Gastroesophageal sphincter (tissue), 3 donors: ENCODE data around the gene CD83.

Experiments used
- POLR2A ChIP-seq, 2 donors: fragments of 450-650 bp; IDR thresholded peaks; one replicate each; pipeline ENCODE4 v1.6.1; 2017; ENCODE audit warnings: antibody characterized with exemption in 2 of 2, mild to moderate bottlenecking in 2 of 2, moderate library complexity in 1 of 2
- POLR2AphosphoS5 ChIP-seq: sonication (generic); formaldehyde crosslinking; IDR thresholded peaks from one replicate; pipeline ENCODE4 v1.6.1; 2017; ENCODE audit warnings: antibody characterized with exemption
- TF ChIP-seq, protein P1 (sequence below), 4 experiments: fragments of 200-600 bp in 2 of 4; fragments of 450-650 bp in 2 of 4; sonication (generic) in 1 of 4; IDR thresholded peaks; one replicate each; pipeline ENCODE4 v1.5.1; 2017 to 2019; ENCODE audit warnings: antibody characterized with exemption in 4 of 4, mild to moderate bottlenecking in 2 of 4, moderate library complexity in 2 of 4

DNA sequence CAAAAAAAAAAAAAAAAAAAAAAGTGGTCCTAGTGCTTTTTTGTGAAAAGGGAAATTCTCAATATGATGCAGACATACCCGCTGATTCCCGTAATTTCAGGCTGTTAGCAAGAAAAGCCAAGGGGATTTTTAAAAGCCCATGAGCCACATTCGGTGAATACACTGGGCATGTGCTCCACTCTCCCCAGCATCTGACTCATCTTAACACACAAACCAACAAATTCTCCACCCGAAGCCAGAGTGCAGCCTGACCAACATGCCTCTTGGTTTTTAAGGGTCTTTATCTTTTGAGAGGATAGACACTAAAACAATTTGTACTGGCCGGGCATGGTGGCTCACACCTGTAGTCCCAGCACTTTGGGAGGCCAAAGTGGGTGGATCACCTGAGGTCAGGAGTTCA is 45.5 kb upstream of the CD83 start:
- TF ChIP-seq POLR2A (IDR thresholded peaks at IDR 0.05) (no peak), POLR2AphosphoS5 (no peak)
- TF ChIP-seq, protein P1, sequence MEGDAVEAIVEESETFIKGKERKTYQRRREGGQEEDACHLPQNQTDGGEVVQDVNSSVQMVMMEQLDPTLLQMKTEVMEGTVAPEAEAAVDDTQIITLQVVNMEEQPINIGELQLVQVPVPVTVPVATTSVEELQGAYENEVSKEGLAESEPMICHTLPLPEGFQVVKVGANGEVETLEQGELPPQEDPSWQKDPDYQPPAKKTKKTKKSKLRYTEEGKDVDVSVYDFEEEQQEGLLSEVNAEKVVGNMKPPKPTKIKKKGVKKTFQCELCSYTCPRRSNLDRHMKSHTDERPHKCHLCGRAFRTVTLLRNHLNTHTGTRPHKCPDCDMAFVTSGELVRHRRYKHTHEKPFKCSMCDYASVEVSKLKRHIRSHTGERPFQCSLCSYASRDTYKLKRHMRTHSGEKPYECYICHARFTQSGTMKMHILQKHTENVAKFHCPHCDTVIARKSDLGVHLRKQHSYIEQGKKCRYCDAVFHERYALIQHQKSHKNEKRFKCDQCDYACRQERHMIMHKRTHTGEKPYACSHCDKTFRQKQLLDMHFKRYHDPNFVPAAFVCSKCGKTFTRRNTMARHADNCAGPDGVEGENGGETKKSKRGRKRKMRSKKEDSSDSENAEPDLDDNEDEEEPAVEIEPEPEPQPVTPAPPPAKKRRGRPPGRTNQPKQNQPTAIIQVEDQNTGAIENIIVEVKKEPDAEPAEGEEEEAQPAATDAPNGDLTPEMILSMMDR (IDR thresholded peaks at IDR 0.05): no peak
